K562 (cell line): ENCODE measurements around the gene BACH1. TPM values are rescaled to one million over a fixed set of nuclear protein-coding genes. Genes with fewer than 3 reads are reported as not detected.

Experiments
- ATAC-seq: fragments of 200-7000 bp; cut with Tn5 transposase; 3 replicates; pipeline ENCODE4 v1.9.1; 2020; ENCODE audit warnings: moderate library complexity
- BruUV-seq: library from RNA; stranded (reverse); fragments of 400-500 nt; replicated peaks from 2 replicates; lab custom pipeline; 2021; lab: Mats Ljungman, UMichigan
- CTCF ChIA-PET: fragments of 300-600 bp; formaldehyde crosslinking; extraction: SDS; loops from one replicate; lab custom pipeline; 2021; ENCODE audit warnings: low intra/inter-chr PET ratio; lab: Yijun Ruan, JAX
- POLR2A ChIA-PET: fragments of 300-600, 350-650 bp; sonication (Branson Sonifier 250); formaldehyde crosslinking; extraction: SDS; loops from one replicate; lab custom pipeline; 2021; ENCODE audit warnings: antibody characterized with exemption, inconsistent platforms; lab: Yijun Ruan, JAX
- DNase-seq, 4 experiments: peaks; one replicate each; pipeline versions ENCODE4 v3.0.0 to v3.0.0-alpha.2; 2011 to 2018; ENCODE audit warnings: low spot score in 3 of 4, mixed read lengths in 3 of 4; ENCODE audit errors: extremely low read depth in 1 of 4
- FAIRE-seq: peaks from 2 replicates; lab custom pipeline; 2011; peaks lifted over from hg19 to GRCh38; lab: Jason Lieb, UNC
- H2AFZ ChIP-seq: 2 replicates; pipeline ENCODE4 v1.6.0; 2011; ENCODE audit warnings: low read depth, low read length, control low read depth, inconsistent platforms
- H3K27ac ChIP-seq: fragments of 200-600 bp; 3 replicates; pipeline ENCODE4 v1.8.0; 2011; ENCODE audit warnings: low read depth, mild to moderate bottlenecking, control low read depth, inconsistent platforms, low read length, moderate library complexity, mixed read lengths; ENCODE audit errors: extremely low read depth
- H3K27me3 ChIP-seq, 2 experiments: fragments of 300-600 bp in 1 of 2; 2 replicates in 1 of 2; 3 replicates in 1 of 2; pipeline versions ENCODE4 v1.6.0 to v1.8.0; 2011; ENCODE audit warnings: inconsistent platforms in 2 of 2, low read length in 2 of 2, mild to moderate bottlenecking in 1 of 2, mixed read lengths in 1 of 2, moderate library complexity in 1 of 2; ENCODE audit not compliant: control insufficient read depth in 2 of 2, insufficient read depth in 2 of 2
- H3K36me3 ChIP-seq: fragments of 300-600 bp; 3 replicates; pipeline ENCODE4 v1.8.0; 2011; ENCODE audit warnings: mild to moderate bottlenecking, low read length, inconsistent platforms; ENCODE audit not compliant: control insufficient read depth, insufficient read depth
- H3K4me1 ChIP-seq, 2 experiments: fragments of 200-600 bp in 1 of 2; replicated peaks in 1 of 2; 2 replicates in 1 of 2; 3 replicates in 1 of 2; pipeline versions ENCODE4 v1.5.1 to v1.8.0; 2011; ENCODE audit warnings: inconsistent platforms in 2 of 2, low read length in 2 of 2, mild to moderate bottlenecking in 1 of 2, mixed read lengths in 1 of 2, moderate library complexity in 1 of 2; ENCODE audit not compliant: control insufficient read depth in 2 of 2, insufficient read depth in 2 of 2
- H3K4me2 ChIP-seq: 2 replicates; pipeline ENCODE4 v1.6.1; 2011; ENCODE audit warnings: low read length, control low read depth, inconsistent platforms, mixed read lengths; ENCODE audit not compliant: insufficient read depth
- H3K4me3 ChIP-seq: fragments of 200-600 bp; sonication (generic), shearing (Covaris generic); 2 replicates; pipeline ENCODE4 v1.5.1; 2016; ENCODE audit warnings: control low read depth, inconsistent platforms
- H3K79me2 ChIP-seq: fragments of 200-600 bp; 3 replicates; pipeline ENCODE4 v1.8.0; 2011; ENCODE audit warnings: low read length, inconsistent platforms; ENCODE audit not compliant: control insufficient read depth, insufficient read depth
- H3K9ac ChIP-seq, 2 experiments: 2 replicates each; pipeline versions ENCODE4 v1.6.0 to v1.6.1; 2011; ENCODE audit warnings: low read depth in 2 of 2, low read length in 2 of 2, control low read depth in 1 of 2, inconsistent platforms in 1 of 2, mild to moderate bottlenecking in 1 of 2, mixed read lengths in 1 of 2; ENCODE audit not compliant: insufficient read depth in 1 of 2
- H3K9me1 ChIP-seq: one replicate; pipeline ENCODE4 v1.6.0; 2011; ENCODE audit warnings: inconsistent platforms, mild to moderate bottlenecking, low read length, moderate library complexity; ENCODE audit not compliant: control insufficient read depth, insufficient read depth
- H3K9me3 ChIP-seq: replicated peaks from 2 replicates; pipeline ENCODE4 v1.5.1; 2011; ENCODE audit warnings: low read depth, low read length, inconsistent platforms; ENCODE audit not compliant: control insufficient read depth, insufficient read depth
- H4K20me1 ChIP-seq: replicated peaks from 2 replicates; pipeline ENCODE4 v1.6.1; 2011; ENCODE audit warnings: low read length, inconsistent platforms, mixed read lengths; ENCODE audit not compliant: control insufficient read depth, insufficient read depth
- CEBPB ChIP-seq: fragments of 450-650 bp; IDR thresholded peaks from 2 replicates; pipeline ENCODE4 v1.6.1; 2016; ENCODE audit warnings: missing genetic modification characterization, missing compliant biosample characterization
- CUX1 ChIP-seq: fragments of 200-800 bp; sonication (Bioruptor generic); IDR thresholded peaks from 2 replicates; pipeline ENCODE4 v1.6.1; 2016; ENCODE audit warnings: missing genetic modification characterization, missing compliant biosample characterization
- FOXK1 ChIP-seq: sonication (generic); formaldehyde crosslinking; IDR thresholded peaks from 2 replicates; pipeline ENCODE4 v1.8.0; 2022; ENCODE audit warnings: missing genetic modification reagents, mild to moderate bottlenecking, borderline replicate concordance
- JUND ChIP-seq, 2 experiments: IDR thresholded peaks; 2 replicates in 1 of 2; 3 replicates in 1 of 2; pipeline ENCODE4 v1.6.1; 2011; ENCODE audit warnings: borderline replicate concordance in 2 of 2, low read depth in 2 of 2, low read length in 2 of 2, improper control_type of control experiment in 1 of 2, missing biosample characterization in 1 of 2, missing genetic modification characterization in 1 of 2, missing genetic modification reagents in 1 of 2
- MYNN ChIP-seq, 2 experiments: sonication (generic); formaldehyde crosslinking in 1 of 2; IDR thresholded peaks; 2 replicates each; pipeline versions ENCODE4 v1.5.0 to v1.6.1; 2016 to 2020; ENCODE audit warnings: antibody characterized with exemption in 1 of 2, missing genetic modification reagents in 1 of 2
- NCOR1 ChIP-seq: fragments of 450-650 bp; IDR thresholded peaks from 2 replicates; pipeline ENCODE4 v1.6.1; 2016; ENCODE audit warnings: mild to moderate bottlenecking, moderate library complexity
- NR3C1 ChIP-seq: sonication (generic); formaldehyde crosslinking; IDR thresholded peaks from 2 replicates; pipeline ENCODE4 v1.8.1; 2022; ENCODE audit warnings: missing genetic modification reagents
- RNF2 ChIP-seq: sonication (generic); IDR thresholded peaks from 2 replicates; pipeline ENCODE4 v1.6.1; 2016
- SIN3A ChIP-seq, 2 experiments: fragments of 150-350 bp in 1 of 2; IDR thresholded peaks; 2 replicates each; pipeline ENCODE4 v1.6.1; 2011 to 2016; ENCODE audit warnings: borderline replicate concordance in 2 of 2, low read depth in 2 of 2, low read length in 2 of 2, mild to moderate bottlenecking in 2 of 2, moderate library complexity in 2 of 2; ENCODE audit not compliant: control insufficient read depth in 1 of 2
- ZKSCAN3 ChIP-seq: fragments of 250-450 bp; sonication (Bioruptor Pico); IDR thresholded peaks from 2 replicates; pipeline ENCODE4 v1.4.0; 2020
- ZKSCAN8 ChIP-seq: fragments of 200-800 bp; sonication (Bioruptor generic); IDR thresholded peaks from 2 replicates; pipeline ENCODE4 v1.6.1; 2016; ENCODE audit warnings: missing genetic modification characterization, missing compliant biosample characterization
- ZNF140 ChIP-seq: fragments of 250-450 bp; sonication (Bioruptor Pico); IDR thresholded peaks from 2 replicates; pipeline ENCODE4 v1.8.0; 2021; ENCODE audit warnings: moderate library complexity, mild to moderate bottlenecking, inconsistent platforms
- ZNF24 ChIP-seq: fragments of 450-650 bp; IDR thresholded peaks from 2 replicates; pipeline ENCODE4 v1.6.1; 2016
- ZNF324 ChIP-seq: fragments of 250-450 bp; sonication (Bioruptor Pico); IDR thresholded peaks from 2 replicates; pipeline ENCODE4 v1.4.0; 2020; ENCODE audit warnings: mild to moderate bottlenecking
- WGBS: fragments of 100-300 bp; shearing (Covaris generic); methylation state at CpG from one replicate; pipeline ENCODE4 v1.1.6; 2016; ENCODE audit warnings: low coverage, mixed read lengths; ENCODE audit not compliant: insufficient coverage; ENCODE audit errors: missing lambda C conversion rate; 5-methylcytosine and 5-hydroxymethylcytosine counted together
- in situ Hi-C: fragments of 300-500 bp; cut with MboI; formaldehyde crosslinking; loops from 4 replicates; pipeline ENCODE4 v1.15.0; 2018; ENCODE audit warnings: inconsistent platforms, mixed read lengths
- intact Hi-C: fragments of 100-400 bp; cut with micrococcal nuclease; formaldehyde crosslinking; loops from 2 replicates; pipeline ENCODE4 v1.14.2; 2022
- polyA plus RNA-seq, 8 experiments: library from polyadenylated mRNA; depleted of rRNA in 4 of 8; stranded (reverse) in 5 of 8; unstranded in 3 of 8; fragments of >200 nt; fragmentation: Nextera tagmentation in 2 of 8; fragmentation: Illumina TruSeq in 1 of 8; extraction: Ambion mirVana in 2 of 8; extraction: Trizol in 1 of 8; gene quantifications; 2 replicates each; pipeline versions ENCODE4 v1.2.1 to v1.2.3, GENCODE V29; 2011 to 2014; ENCODE audit warnings: inconsistent platforms in 1 of 8, missing spikeins in 1 of 8
- total RNA-seq, 7 experiments: library from RNA; depleted of rRNA in 6 of 7; stranded (reverse); fragments of >200 nt in 6 of 7; fragmentation: Illumina TruSeq in 2 of 7; extraction: Trizol in 2 of 7; gene quantifications; 2 replicates each; pipeline versions ENCODE4 v1.2.1 to v1.2.3, GENCODE V29; 2011 to 2021; ENCODE audit warnings: low replicate concordance in 1 of 7
- TF ChIP-seq, protein P1 (sequence below): fragments of 450-650 bp; IDR thresholded peaks from 2 replicates; pipeline ENCODE4 v1.6.1; 2016; ENCODE audit warnings: antibody characterized with exemption
- TF ChIP-seq, protein P2 (sequence below): fragments of 200-800 bp; sonication (Bioruptor generic); IDR thresholded peaks from 2 replicates; pipeline ENCODE4 v1.6.1; 2017; ENCODE audit warnings: missing genetic modification characterization, missing compliant biosample characterization

Gene BACH1
- total and polyA plus RNA-seq, 9 of the 15 experiments (the other 6 are each of a cell fraction or from before 2014, with no cell fraction given): 10.6 to 58.5 (median 28.6) TPM

DNA sequence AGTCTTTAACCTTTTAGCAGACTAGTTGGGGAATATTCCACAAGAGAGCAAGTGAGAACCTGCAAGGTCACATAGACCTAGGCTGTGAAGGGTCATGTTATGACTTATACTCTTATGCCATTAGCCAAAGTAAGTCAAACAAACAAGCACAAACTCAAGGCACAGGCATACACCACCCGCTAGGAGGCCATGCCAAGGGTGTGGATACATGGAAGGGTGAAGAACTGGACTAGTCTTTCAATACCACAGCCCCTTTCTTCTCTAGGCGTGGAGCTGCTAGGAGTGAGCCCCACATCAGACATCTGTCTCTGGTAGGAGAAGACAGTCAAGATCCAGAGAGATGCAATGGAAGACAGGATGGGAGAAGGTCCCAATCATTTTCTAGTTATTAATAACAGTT, 68.6 kb downstream of the BACH1 start:
- intact Hi-C loops: no loop called here

More for the DNA sequence above, 68.6 kb downstream of the BACH1 start:
- H3K9ac ChIP-seq: no peak overlapping the region
- peaks cover 26% of the 10 kb centered on the region for H3K36me3 ChIP-seq
- ChIA-PET CTCF (no interaction called here), POLR2A (no interaction called here)
- in situ Hi-C loops: no loop called here
- WGBS: 87% methylated on average over 2 of the region's 2 CpGs
- no TSS peak for BruUV-seq
- H3K4me1 ChIP-seq: peaks cover 0 to 3% of the 10 kb centered on the region in 2 experiments; a peak in 2 of 5 replicates
- no peak for FAIRE-seq
- H2AFZ ChIP-seq: no peak overlapping the region
- no peaks in the 10 kb centered on the region for H3K27me3 ChIP-seq
- ATAC-seq: no peak
- H4K20me1 ChIP-seq: no peaks in the 10 kb centered on the region
- no peaks in the 10 kb centered on the region for H3K79me2 ChIP-seq
- no peak overlapping the region for H3K4me2 ChIP-seq
- H3K9me1 ChIP-seq: no peaks in the 10 kb centered on the region
- DNase-seq: no peak
- no peak overlapping the region for H3K27ac ChIP-seq
- TF ChIP-seq SIN3A (IDR thresholded peaks at IDR 0.05; ENCODE audit: borderline replicate concordance in 2 of 2, control insufficient read depth in 1 of 2, low read depth in 2 of 2, low read length in 2 of 2) (no peak), RNF2 (no peak), ZNF140 (CRISPR knock-in tag) (no peak), NCOR1 (no peak), MYNN (IDR thresholded peaks at IDR 0.05) (no peak), MYNN (CRISPR knock-in tag; IDR thresholded peaks at IDR 0.05) (no peak), ZNF24 (no peak), ZKSCAN3 (no peak), JUND (IDR thresholded peaks at IDR 0.05; ENCODE audit: borderline replicate concordance, low read depth, low read length) (no peak), JUND (tag; IDR thresholded peaks at IDR 0.05; ENCODE audit: borderline replicate concordance, low read depth, low read length) (no peak), ZNF324 (CRISPR knock-in tag) (no peak), NR3C1 (CRISPR knock-in tag) (no peak), FOXK1 (CRISPR knock-in tag) (no peak), CEBPB (tag) (no peak), ZKSCAN8 (no peak), CUX1 (no peak)
- TF ChIP-seq, protein P1, sequence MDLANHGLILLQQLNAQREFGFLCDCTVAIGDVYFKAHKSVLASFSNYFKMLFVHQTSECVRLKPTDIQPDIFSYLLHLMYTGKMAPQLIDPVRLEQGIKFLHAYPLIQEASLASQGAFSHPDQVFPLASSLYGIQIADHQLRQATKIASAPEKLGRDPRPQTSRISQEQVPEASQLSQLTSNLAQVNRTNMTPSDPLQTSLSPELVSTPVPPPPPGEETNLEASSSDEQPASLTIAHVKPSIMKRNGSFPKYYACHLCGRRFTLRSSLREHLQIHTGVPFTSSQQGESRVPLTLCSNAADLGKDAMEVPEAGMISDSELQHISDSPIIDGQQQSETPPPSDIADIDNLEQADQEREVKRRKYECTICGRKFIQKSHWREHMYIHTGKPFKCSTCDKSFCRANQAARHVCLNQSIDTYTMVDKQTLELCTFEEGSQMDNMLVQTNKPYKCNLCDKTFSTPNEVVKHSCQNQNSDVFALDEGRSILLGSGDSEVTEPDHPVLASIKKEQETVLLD: no peak
- TF ChIP-seq, protein P2, sequence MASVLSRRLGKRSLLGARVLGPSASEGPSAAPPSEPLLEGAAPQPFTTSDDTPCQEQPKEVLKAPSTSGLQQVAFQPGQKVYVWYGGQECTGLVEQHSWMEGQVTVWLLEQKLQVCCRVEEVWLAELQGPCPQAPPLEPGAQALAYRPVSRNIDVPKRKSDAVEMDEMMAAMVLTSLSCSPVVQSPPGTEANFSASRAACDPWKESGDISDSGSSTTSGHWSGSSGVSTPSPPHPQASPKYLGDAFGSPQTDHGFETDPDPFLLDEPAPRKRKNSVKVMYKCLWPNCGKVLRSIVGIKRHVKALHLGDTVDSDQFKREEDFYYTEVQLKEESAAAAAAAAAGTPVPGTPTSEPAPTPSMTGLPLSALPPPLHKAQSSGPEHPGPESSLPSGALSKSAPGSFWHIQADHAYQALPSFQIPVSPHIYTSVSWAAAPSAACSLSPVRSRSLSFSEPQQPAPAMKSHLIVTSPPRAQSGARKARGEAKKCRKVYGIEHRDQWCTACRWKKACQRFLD (CRISPR knock-in tag): no peak
- H3K9me3 ChIP-seq: no peaks in the 10 kb centered on the region
- no peak overlapping the region for H3K4me3 ChIP-seq
